Measurements from ENCODE around the gene ZNF423.

- TF ChIP-seq CHD4 (IDR thresholded peaks at IDR 0.05; ENCODE audit: insufficient read depth, insufficient replicate concordance, low read depth, low read length, poor library complexity, severe bottlenecking), result no peak
- TF ChIP-seq RERE (CRISPR knock-in tag; IDR thresholded peaks at IDR 0.05; ENCODE audit: borderline replicate concordance), result no peak
- no peak for TF ChIP-seq IRF2 (CRISPR knock-in tag; IDR thresholded peaks at IDR 0.05)
- no peak for TF ChIP-seq MYNN (IDR thresholded peaks at IDR 0.05)
- no peak for TF ChIP-seq MYNN (CRISPR knock-in tag; IDR thresholded peaks at IDR 0.05)
Measured at GRCh38 chr16:49756775-49757558, 98.9 kb downstream of the ZNF423 start.
